ENCODE data around the gene OGFRL1. TPM values are rescaled to one million over a fixed set of nuclear protein-coding genes. Genes with fewer than 3 reads are reported as not detected.
A peak's percentile ranks its signal among the peaks of the same experiment; 100 is the strongest.
"Not testable (repeated sequence)": the region's sequence is repeated elsewhere in the genome, so short reads cannot be mapped to it uniquely, and the experiment has no call there.

OGFRL1 gene
- 0.06 and 0.07 TPM in 2 replicates for total RNA-seq (2014; rRNA removed; shearing (Covaris generic))

DNA sequence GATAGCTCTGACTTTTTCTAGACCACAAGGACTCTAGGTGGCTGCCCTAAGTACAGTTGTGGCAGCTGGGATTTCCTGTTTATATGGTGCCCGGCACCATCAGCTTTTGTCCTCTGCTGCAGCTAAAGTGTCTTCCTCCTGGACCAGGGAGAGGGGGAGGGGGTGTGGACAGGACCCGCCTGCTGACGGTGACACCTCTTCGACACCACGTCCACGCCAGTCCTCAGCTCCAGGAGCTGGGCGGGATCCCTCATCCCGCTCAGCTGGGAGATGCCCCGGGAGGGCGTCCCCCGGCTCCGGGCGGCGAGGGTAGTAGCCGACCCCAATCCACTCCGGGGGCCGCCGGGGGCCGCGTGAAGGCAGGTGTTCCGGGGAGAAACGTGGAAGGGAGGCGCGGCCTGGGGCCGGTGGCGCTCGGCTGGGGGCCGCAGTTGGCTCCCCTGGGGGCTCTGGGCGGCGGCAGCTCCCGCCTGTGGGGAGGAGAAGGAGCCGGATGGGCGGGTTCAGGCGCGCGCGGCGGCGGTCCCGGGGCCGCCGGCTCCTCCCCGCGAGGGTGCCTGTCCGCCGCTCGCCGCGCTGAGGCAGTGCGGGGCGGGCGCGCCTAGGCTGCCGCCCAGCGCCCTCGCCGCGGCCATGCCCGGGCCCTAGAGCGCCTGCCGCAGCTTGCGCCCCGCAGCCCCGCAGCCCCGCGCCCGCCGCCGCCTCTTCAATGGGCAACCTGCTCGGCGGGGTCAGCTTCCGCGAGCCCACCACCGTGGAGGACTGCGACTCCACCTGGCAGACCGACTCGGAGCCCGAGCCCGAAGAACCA lies at the start of gene OGFRL1:
TSS of gene OGFRL1 (plus strand) at position 584 of the 811 bp plus-strand sequence. CDS start at position 710, 126 bp downstream.
- peak; percentile 77 for DNase-seq (ENCODE audit: low spot score)
- in situ Hi-C loops (cut with HindIII; ENCODE audit: low sequenced_read_pairs), result no loop called here

DNA sequence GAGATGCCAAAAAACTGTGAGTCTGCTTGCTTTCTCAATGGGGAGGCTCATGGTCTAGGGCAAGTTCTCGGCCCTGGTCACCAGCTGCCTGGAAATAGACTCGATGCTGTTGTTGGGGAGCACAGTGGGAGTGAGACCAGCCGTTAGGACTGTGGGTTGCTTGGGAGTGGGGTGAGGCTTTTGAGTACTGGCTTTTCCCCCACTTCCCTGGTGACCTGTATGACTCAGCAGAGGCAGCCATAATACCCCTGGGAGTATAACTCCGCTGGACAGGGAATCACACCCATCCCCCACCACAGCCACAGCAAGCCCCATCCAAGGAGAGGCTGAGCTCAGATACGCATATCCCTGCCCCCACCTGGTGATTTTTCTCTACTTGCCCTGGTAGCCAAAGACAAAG lies 48.9 kb upstream of the OGFRL1 start:
- no peak for DNase-seq (ENCODE audit: low spot score)
- in situ Hi-C loops (cut with HindIII; ENCODE audit: low sequenced_read_pairs), result no loop called here

DNA sequence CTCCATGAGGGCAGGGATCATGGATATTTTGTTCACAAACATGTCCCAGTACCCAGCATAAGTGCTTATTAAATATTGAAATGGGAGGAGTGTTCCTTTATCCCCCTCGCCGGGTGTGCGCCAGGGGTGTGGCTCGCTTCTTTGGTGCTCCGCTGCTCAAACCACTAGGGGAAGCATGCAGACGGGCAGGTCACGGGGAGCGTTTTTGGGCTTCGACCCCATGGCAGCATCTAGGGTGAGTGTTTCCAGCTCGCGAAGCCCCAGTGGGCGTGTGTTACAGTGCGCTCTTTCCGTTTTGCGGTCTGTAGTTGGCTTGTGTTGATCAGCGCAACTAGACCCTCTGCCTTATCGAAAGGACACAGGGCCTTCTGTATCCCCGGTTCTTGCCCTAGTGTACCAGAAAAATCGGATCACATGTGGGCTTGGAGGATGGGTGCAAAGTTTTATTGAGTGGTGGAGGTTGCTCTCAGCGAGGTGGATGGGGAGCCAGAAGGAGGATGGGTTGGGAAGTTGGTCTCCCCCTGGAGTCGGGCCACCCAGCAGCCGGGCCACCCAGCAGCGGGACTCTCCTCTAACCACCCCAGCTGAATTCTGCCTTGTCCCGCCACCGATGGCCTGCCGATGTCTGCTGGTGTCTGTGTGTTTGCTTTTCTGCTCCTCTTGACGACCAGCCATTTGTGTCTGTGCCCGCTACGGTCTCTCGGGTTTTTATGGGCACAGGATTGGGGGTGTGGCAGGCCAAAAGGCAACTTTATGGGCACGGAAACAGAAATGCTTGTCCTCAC lies 43.2 kb upstream of the OGFRL1 start:
- no peak for DNase-seq (ENCODE audit: low spot score)
- in situ Hi-C loops (cut with HindIII; ENCODE audit: low sequenced_read_pairs), result no loop called here

DNA sequence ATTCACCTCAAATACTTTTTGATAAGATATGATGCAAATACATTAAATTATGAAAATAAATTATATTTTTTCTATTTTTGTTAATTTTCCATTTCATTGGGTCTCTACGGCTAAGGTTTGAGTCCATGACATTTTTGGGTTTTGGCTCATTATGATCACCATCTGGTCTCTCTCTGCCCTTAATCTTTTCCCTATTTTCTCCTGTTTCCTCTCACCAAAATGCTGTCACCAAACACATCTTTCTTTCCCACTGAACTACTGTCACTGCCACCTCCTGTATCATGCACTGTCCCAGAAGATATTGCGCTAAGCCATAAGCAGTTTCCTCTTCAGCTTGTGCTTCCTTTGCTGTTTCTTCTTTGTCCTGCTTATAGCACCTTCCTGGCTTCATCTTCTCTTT lies 42.0 kb upstream of the OGFRL1 start:
- in situ Hi-C loops (cut with HindIII; ENCODE audit: low sequenced_read_pairs), result no loop called here
- peak; percentile 90 for DNase-seq (ENCODE audit: low spot score)

DNA sequence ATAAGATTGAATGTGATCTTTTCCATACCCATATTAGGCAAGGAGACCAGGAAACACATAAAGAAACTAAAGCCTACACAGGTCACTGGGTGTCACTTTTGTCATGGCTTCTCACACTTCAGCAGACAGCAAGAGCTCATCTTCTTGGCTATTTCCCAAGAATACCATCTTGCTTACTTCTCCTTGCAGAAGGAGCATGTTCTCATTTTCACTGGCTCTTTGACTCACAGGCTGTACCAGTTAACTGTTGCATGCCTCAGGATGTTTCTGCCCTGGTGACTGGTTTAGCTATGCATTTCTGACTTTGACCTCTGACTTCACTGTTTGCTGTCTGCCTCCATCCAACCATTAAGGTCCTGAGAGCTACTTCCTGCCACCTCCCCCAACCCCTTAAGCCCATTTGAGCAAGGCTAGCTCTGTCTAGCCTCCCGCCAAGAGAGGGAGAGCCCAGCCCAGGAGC lies 40.3 kb upstream of the OGFRL1 start:
- peak; percentile 69 for DNase-seq (ENCODE audit: low spot score)
- in situ Hi-C loops (cut with HindIII; ENCODE audit: low sequenced_read_pairs), result no loop called here

DNA sequence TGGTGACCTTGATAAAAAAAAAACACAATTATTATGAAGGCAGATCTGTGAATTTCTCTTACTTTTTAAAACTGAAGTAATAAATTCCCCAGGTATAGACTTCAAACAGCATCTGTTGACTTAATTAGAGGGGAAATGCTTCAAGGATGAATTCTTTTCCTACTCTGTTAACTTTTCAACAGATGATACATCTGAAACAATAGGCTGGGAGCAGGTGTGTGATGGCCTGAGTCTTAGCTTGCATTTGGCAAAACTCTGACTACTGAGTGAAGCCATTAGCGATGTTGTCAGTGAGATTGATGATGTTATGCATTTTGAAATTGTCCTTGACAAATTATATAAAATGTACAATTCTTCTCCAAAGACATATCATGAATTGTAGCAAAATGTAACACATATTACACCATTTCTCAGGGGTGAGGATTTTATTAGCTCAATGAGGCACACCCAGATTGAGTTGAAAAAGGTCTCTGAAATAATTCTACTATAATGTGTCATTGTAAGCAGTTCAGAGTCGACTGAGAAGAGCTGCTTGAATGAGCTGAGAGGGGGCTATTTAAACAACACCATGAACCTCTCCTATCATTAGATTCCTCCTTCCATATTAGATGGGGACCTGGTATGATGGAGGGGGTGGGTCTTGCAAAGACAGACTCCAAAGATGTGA lies 39.6 kb upstream of the OGFRL1 start:
- in situ Hi-C loops (cut with HindIII; ENCODE audit: low sequenced_read_pairs), result no loop called here
- DNase-seq (ENCODE audit: low spot score), result no peak

DNA sequence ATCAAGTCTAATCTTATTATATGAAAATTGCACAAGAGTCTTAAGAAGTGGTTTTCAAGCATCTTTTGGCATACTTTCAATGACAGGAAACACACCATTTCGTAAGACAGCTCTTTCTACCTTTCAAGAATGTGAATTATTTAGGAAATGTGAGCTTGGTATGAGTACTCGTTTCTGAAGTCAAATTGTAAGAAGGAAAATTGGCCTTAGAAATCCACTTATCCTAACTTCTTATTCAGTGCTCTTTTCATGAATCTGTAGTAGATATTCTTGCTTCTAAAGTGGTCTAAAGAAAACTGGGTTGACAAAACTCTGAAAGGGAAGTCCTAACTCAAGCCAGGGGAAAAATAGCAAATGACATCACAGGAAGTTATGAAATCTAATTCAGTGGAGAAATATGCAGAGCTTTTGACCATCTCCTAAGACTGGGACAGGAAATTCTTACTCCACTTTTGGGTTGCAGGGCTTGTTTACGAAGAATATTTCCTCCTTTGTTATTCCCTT lies 38.5 kb upstream of the OGFRL1 start:
- no peak for DNase-seq (ENCODE audit: low spot score)
- in situ Hi-C loops (cut with HindIII; ENCODE audit: low sequenced_read_pairs), result no loop called here

DNA sequence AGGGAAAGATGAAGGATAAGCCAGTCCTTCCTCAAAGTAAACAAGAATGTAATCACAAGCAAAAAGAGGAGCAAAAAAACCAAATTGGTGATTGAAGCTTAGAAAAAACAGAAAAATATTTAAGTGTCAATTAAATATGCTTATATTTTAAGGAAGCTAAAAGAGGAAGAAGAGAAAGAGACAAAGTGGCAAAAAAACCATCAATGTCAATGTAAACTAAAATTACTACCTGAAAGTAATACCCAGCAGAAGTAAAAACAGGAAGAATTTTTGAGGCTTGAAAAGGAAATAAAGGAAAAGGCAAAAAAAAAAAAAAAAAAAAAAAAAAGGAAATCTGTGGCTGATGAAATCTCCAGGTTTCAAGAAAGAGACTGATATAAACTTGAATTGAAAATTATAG lies 36.2 kb upstream of the OGFRL1 start:
- in situ Hi-C loops (cut with HindIII; ENCODE audit: low sequenced_read_pairs), result no loop called here
- DNase-seq (ENCODE audit: low spot score), result no peak

DNA sequence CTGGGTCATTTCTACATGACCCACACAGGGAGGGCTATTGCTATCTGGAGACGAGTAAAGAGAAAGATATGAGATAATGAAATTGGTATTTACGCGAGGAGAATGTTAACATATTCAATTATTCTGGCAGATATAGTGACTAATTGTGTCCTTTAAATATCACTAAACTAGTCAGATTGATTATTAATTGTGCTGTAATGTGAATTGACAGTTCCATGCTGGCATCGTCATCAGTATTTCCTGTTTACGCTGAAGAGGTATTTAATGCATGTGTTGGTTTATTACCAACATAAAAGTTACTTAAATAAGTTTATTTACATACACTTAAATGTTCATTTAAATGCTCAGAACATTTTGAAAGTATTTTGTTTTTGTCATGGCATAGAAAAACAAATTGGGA lies 35.7 kb upstream of the OGFRL1 start:
- in situ Hi-C loops (cut with HindIII; ENCODE audit: low sequenced_read_pairs), result no loop called here
- no peak for DNase-seq (ENCODE audit: low spot score)

DNA sequence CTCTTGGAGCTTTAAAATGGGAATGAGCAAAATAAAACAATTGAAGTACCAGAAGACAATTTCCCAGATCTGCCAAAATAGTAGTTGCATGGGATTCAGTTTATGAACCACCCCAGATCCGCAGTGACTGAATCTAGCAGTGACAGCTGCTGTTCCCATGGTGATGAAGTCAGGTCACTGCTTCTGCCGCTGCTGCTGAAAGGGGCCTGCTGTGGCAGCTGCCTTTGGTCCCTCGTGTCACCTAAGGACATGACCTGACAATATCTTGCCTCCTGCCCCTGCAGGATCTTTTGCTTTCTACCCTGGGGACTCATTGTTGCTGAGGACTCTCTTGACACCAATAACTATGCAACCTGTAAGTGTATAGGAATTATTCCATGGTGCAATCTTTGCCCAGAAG lies 34.3 kb upstream of the OGFRL1 start:
- no peak for DNase-seq (ENCODE audit: low spot score)
- in situ Hi-C loops (cut with HindIII; ENCODE audit: low sequenced_read_pairs), result no loop called here

DNA sequence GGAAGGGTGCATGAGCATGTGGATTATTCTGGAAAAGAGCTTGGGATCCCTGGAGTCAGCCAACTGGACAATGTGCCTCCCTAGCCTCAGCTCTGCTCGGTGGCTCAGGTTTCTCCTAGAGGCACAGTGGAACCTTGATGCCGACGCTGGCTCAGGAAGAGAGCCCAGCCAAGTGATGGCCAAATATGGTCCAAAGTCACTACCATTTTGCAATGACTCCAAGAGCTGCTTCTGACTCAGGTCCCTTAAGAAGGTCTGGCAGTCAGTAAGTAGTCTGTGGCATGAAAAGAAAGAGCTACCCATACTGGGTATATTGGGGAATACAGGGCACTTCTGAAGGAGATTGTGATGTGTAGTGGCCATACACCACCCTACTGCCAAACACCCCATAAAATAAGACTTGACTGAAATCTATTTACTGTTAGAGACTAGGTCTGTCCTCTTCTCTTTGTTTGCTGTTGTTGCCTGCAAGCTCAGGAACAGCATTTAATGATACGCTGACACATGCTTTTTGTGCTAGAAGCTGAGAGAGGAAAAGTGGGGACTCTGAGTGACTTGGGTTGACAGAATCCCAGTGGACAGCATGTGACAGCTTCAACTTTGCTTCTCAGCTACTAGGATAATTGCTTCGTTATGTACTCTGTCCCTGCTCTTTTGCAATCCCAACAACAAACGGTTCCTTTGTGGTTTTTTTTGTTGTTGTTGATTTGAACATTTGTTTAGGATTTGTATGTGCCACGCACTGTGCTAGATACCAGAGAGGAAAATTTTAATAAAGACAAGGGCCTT lies 30.3 kb upstream of the OGFRL1 start:
- no peak for DNase-seq (ENCODE audit: low spot score)
- in situ Hi-C loops (cut with HindIII; ENCODE audit: low sequenced_read_pairs), result no loop called here

DNA sequence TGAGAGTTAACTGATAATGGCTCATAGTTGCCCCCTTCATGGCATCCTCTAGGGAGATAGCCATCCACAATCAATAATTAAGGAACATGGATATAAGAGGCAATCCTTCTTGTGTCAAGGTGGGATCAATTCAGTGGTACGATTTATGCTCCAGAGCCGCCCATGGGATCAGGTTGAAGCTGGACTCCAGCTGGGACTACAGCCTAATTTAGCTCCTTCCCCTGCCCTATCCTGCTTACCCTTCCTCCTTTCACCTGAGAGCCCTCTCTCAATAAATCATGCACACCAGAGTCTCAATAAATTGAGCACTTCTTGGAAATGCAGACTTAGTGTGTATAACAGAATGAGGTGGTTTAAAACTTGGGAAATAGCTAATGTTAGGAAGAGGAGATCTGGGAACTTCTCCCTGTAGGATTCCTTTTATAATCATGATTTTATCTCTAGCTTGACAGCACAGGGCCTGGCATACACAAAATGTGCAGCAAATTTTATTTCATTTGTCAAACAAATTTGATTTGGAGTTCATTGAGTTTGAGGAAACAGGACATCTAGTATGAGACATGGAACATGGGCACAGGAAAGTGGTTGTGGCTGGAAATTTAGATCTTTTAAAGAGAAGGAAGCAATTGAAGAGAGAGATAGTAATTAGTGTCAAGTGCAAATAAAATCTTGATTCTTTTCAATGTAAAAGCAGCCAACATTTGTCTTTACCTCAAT lies 28.6 kb upstream of the OGFRL1 start:
- in situ Hi-C loops (cut with HindIII; ENCODE audit: low sequenced_read_pairs), result no loop called here
- no peak for DNase-seq (ENCODE audit: low spot score)

DNA sequence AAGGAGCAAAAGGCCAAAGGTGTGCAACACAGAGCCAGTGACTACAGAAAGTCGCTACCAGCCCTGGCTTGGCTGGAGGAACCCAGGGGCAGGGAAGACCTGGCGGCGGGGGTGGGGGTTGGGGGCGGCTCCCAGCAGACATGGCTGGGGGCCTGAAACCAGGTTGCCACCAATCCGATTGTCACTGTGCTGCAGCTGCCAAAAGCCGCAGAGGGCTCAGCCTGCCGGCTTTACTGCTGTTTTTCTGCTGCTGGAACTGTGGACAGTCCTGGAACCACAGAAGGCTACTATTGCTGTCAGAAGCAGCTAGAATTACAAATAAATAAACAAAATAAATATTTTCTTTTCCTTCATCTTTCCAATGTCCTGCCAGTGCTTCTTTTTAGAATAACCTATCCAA lies 25.7 kb upstream of the OGFRL1 start:
- in situ Hi-C loops (cut with HindIII; ENCODE audit: low sequenced_read_pairs), result no loop called here
- no peak for DNase-seq (ENCODE audit: low spot score)

DNA sequence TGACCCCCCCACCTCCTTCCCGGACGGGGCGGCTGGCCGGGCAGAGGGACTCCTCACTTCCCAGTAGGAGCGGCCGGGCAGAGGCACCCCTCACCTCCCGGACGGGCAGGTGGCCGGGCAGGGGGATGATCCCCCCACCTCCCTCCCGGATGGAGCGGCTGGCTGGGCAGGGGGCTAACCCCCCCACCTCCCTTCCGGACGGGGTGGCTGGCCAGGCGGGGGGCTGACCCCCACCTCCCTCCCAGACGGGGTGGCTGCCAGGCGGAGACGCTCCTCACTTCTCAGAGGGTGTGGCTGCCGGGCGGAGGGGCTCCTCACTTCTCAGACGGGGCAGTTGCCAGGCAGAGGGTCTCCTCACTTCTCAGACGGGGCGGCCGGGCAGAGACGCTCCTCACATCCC lies 22.2 kb upstream of the OGFRL1 start:
- in situ Hi-C loops (cut with HindIII; ENCODE audit: low sequenced_read_pairs); DNase-seq (ENCODE audit: low spot score): not testable (repeated sequence)

DNA sequence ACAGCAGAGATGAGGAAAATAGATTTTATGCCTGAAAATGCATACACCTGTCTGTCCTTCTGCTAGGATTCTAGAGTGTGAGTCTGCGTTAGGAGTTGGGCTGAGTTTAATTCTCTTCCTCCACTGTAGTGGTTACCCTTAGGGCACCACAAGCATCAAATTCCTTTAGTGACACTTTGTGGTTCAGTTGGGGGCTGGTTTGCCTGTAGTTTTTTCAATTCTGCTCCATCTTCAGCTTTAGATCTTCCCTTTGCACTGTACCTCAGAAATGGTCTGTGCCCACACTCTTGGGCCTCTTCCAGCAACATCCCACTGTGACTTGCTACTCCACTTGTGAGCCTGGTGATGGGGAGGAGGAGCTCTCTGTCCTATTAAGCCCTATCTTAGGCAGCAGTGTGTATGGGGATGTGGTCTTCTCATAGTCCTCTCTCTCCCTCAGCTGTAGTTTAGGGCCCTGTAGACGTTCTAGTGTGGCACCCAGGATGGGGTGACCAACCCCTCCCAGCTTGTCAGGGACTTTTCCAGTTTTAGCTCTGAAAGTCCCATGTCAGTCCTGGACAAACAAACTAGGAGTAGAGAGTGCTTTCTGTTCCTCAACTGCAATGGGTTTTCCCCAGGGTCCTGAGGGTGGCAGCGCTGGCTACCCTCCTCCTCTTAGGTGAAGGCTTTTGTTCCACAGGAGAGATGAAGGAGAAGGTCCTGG lies 19.7 kb upstream of the OGFRL1 start:
- in situ Hi-C loops (cut with HindIII; ENCODE audit: low sequenced_read_pairs), result no loop called here
- DNase-seq (ENCODE audit: low spot score), result no peak

DNA sequence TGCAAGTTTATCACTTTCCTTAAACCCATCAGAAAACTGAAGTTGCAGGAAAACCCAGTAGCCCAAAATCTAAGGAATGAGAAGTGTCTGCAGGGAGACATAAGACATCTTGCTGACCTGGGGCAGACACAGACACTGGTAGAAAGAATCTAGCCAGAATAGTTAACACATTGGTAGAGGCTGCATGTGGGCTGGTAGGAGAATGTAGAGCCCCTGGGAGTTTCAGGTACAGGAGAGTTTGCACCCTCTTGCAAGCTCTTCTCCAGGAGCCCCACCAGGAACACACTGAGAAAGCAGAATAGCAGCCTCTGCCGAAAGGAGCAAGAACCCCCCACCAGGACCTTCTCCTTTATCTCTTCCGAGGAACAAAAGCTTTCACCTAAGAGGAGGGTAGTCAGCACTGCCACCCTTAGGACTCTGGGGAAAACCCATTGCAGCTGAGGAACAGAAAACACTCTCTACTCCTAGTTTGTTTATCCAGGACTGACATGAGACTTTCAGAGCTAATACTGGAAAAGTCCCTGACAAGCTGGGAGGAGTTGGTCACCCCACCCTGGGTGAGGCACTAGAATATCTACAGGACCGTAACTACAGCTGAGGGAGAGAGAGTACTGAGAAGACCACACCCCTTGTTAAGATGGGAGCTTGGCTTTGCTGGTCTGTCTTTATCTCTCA lies 10.5 kb upstream of the OGFRL1 start:
- in situ Hi-C loops (cut with HindIII; ENCODE audit: low sequenced_read_pairs), result no loop called here
- DNase-seq (ENCODE audit: low spot score), result no peak

DNA sequence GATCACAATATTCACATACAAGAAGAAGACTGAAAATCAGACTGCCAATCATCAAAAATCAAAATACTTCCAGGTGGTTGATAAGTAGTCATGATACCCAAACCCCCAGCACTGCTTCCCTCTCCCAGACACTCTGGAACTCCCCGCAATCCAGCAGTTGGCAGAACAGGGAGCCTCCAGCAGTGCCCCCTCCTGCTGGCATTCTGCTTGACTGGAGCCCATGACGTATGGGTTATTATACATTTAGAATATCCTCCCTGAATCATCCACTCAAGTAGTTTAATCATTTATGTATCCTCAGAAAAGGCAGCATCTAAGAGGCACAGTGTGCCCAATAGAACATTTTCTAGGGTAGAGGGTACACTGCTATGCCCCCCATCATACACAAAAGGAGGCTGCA lies 9.3 kb upstream of the OGFRL1 start:
- in situ Hi-C loops (cut with HindIII; ENCODE audit: low sequenced_read_pairs), result no loop called here

More for the DNA sequence above, 9.3 kb upstream of the OGFRL1 start:
- DNase-seq (ENCODE audit: low spot score), result no peak
